ENCODE data around the gene XPO4.

The XPO4 gene

GRCh38 chr13:20772401-20773131 lies 130.0 kb downstream of the XPO4 start:
- Histone ChIP-seq H3K4me3 (replicated peaks; ENCODE audit: insufficient read depth, low read length) (peak overlapping the region; percentile 60), H3K27me3 (ENCODE audit: insufficient read depth, poor library complexity, severe bottlenecking) (no peaks in the 10 kb centered on the region), H3K27ac (replicated peaks) (peak overlapping the region; percentile 97)
- peak; percentile 30 to 72 for DNase-seq (ENCODE audit: low read depth in 1 of 2, low spot score in 1 of 2)
- TF ChIP-seq CTCF (IDR thresholded peaks at IDR 0.05; ENCODE audit: insufficient read depth, low read length) (no peak), SPI1 (IDR thresholded peaks at IDR 0.05; ENCODE audit: borderline replicate concordance, low read depth) (no peak), POLR2AphosphoS5 (IDR thresholded peaks at IDR 0.05; ENCODE audit: low read depth) (no peak), REST (IDR thresholded peaks at IDR 0.05; ENCODE audit: insufficient replicate concordance, low read depth) (no peak), GABPA (IDR thresholded peaks at IDR 0.05; ENCODE audit: low read depth) (no peak)

DNA sequence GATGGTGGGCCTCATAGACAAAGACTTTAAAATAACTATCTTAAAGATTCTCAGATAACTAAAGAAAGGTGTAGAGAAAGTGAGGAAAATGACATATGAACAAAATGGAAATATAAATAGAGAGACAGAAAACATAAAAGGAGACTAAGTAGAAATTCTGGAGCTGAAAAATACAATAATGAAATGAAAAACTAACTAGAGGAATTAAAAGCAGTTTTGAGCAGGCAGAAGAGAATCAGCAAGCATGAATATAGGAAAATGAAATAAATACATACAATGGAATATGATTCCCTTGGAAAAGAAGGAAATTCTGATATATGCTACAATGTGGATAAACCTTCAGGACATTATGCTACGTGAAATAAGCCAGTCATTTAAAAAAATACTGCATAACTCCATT lies 132.7 kb downstream of the XPO4 start:
- no peaks in the 10 kb centered on the region for H3K27me3 ChIP-seq (ENCODE audit: insufficient read depth, poor library complexity, severe bottlenecking)
- TF ChIP-seq POLR2AphosphoS5 (IDR thresholded peaks at IDR 0.05; ENCODE audit: low read depth) (no peak), SPI1 (IDR thresholded peaks at IDR 0.05; ENCODE audit: borderline replicate concordance, low read depth) (no peak), CTCF (IDR thresholded peaks at IDR 0.05; ENCODE audit: insufficient read depth, low read length) (no peak), REST (IDR thresholded peaks at IDR 0.05; ENCODE audit: insufficient replicate concordance, low read depth) (no peak), GABPA (IDR thresholded peaks at IDR 0.05; ENCODE audit: low read depth) (no peak)

DNA sequence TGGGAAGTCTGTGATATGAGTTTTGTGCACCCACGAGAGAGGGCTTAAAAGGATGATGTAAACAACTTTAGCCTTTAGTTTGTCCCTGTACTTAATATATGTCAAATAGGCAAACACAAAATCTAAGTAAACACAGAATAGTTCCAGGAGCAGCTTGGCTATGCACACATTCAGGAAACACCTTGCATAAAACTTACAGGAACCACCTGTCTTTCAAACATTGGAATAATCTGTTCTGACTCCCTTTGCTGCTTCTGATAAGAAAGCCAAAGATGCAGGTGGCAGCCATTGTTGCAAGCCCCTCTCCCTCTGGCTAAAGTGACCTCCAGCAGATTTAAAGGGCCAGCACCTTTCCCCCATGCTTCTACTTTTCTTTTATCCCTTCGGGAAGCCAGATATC lies 133.5 kb downstream of the XPO4 start:
- TF ChIP-seq GABPA (IDR thresholded peaks at IDR 0.05; ENCODE audit: low read depth) (no peak), SPI1 (IDR thresholded peaks at IDR 0.05; ENCODE audit: borderline replicate concordance, low read depth) (no peak), REST (IDR thresholded peaks at IDR 0.05; ENCODE audit: insufficient replicate concordance, low read depth) (no peak)
- DNase-seq (ENCODE audit: low read depth in 1 of 2, low spot score in 1 of 2) = no peak
- Histone ChIP-seq H3K4me3 (replicated peaks; ENCODE audit: insufficient read depth, low read length) (no peak overlapping the region), H3K27me3 (ENCODE audit: insufficient read depth, poor library complexity, severe bottlenecking) (no peaks in the 10 kb centered on the region), H3K27ac (replicated peaks) (no peak overlapping the region)

More for the DNA sequence above, 132.7 kb downstream of the XPO4 start:
- no peak for DNase-seq (ENCODE audit: low read depth in 1 of 2, low spot score in 1 of 2)
- no peak overlapping the region for H3K27ac ChIP-seq (replicated peaks)
- no peak overlapping the region for H3K4me3 ChIP-seq (replicated peaks; ENCODE audit: insufficient read depth, low read length)
